22Rv1 (cell line): Measurements from ENCODE around the gene DOK6.

Source experiments
- ZFX ChIP-seq: fragments of 450-650 bp; IDR thresholded peaks from 2 replicates; pipeline ENCODE4 v1.6.1; 2017; ENCODE audit warnings: antibody characterized with exemption, borderline replicate concordance
- TF ChIP-seq, protein P1 (sequence below): fragments of 450-650 bp; IDR thresholded peaks from 2 replicates; pipeline ENCODE4 v1.5.1; 2017; ENCODE audit warnings: mild to moderate bottlenecking

DNA sequence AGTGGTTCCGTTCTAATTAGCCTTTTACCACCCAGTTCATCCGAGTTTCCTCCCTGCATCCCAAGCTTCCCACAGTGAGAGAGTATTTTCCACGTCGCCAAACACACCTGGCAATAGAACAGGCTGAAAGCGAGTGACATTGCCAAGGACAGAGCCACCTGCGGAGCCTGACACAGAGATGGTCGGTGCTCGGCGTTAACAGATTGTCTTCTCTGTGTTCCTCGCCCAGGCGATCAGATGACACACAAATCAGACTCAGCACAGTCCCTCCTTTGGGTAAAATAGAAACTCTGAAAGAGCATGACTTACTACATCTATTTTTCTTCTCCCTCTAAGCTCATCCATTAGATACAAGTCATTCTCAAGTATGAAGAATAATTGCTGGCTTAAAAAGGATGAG lies 439.3 kb downstream of the DOK6 start:
- TF ChIP-seq, protein P1, sequence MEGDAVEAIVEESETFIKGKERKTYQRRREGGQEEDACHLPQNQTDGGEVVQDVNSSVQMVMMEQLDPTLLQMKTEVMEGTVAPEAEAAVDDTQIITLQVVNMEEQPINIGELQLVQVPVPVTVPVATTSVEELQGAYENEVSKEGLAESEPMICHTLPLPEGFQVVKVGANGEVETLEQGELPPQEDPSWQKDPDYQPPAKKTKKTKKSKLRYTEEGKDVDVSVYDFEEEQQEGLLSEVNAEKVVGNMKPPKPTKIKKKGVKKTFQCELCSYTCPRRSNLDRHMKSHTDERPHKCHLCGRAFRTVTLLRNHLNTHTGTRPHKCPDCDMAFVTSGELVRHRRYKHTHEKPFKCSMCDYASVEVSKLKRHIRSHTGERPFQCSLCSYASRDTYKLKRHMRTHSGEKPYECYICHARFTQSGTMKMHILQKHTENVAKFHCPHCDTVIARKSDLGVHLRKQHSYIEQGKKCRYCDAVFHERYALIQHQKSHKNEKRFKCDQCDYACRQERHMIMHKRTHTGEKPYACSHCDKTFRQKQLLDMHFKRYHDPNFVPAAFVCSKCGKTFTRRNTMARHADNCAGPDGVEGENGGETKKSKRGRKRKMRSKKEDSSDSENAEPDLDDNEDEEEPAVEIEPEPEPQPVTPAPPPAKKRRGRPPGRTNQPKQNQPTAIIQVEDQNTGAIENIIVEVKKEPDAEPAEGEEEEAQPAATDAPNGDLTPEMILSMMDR: no peak
- TF ChIP-seq ZFX: no peak
